A673 (cell line): ENCODE results near the gene ITGB1BP2. TPM values are rescaled to one million over a fixed set of nuclear protein-coding genes. Genes with fewer than 3 reads are reported as not detected.

Experiments
- BruUV-seq: library from RNA; stranded (reverse); fragments of 400-500 nt; replicated peaks from 2 replicates; lab custom pipeline; 2021; lab: Mats Ljungman, UMichigan
- CTCF ChIA-PET: fragments of 300-600 bp; sonication (Branson Sonifier 250); formaldehyde crosslinking; loops from one replicate; lab custom pipeline; 2022; ENCODE audit warnings: antibody characterized with exemption; lab: Charles Lee
- POLR2A ChIA-PET: fragments of 300-600 bp; sonication (Branson Sonifier 250); formaldehyde crosslinking; loops from one replicate; lab custom pipeline; 2022; ENCODE audit warnings: antibody characterized with exemption; ENCODE audit not compliant: low non-redundant PET; lab: Charles Lee
- DNase-seq: peaks from one replicate; pipeline ENCODE4 v3.0.0-alpha.2; 2015; ENCODE audit warnings: low spot score
- H3K27ac ChIP-seq: fragments of 200-600 bp; sonication (generic); 2 replicates; pipeline ENCODE4 v1.5.1; 2016; ENCODE audit warnings: mixed run types, low read depth, mild to moderate bottlenecking, mixed read lengths, antibody characterized with exemption, low read length; ENCODE audit not compliant: poor library complexity, severe bottlenecking
- H3K27me3 ChIP-seq: fragments of 200-600 bp; sonication (generic); replicated peaks from 2 replicates; pipeline ENCODE4 v1.6.1; 2017; ENCODE audit warnings: mixed run types, low read depth, mild to moderate bottlenecking, mixed read lengths, antibody characterized with exemption, low read length; ENCODE audit not compliant: insufficient read depth, poor library complexity
- H3K36me3 ChIP-seq: fragments of 200-600 bp; sonication (generic); 2 replicates; pipeline ENCODE4 v1.6.1; 2016; ENCODE audit warnings: mixed run types, mild to moderate bottlenecking, mixed read lengths, antibody characterized with exemption, low read length; ENCODE audit not compliant: insufficient read depth, poor library complexity, severe bottlenecking
- H3K4me1 ChIP-seq: fragments of 200-600 bp; sonication (generic); 2 replicates; pipeline ENCODE4 v1.6.1; 2017; ENCODE audit warnings: mixed run types, mild to moderate bottlenecking, mixed read lengths, antibody characterized with exemption, low read length; ENCODE audit not compliant: insufficient read depth, poor library complexity, severe bottlenecking
- H3K4me3 ChIP-seq: fragments of 200-600 bp; sonication (generic); 2 replicates; pipeline ENCODE4 v1.5.1; 2016; ENCODE audit warnings: low read depth, mixed run types, mild to moderate bottlenecking, mixed read lengths, low read length; ENCODE audit not compliant: poor library complexity, severe bottlenecking
- H3K9me3 ChIP-seq: fragments of 200-600 bp; sonication (generic); 2 replicates; pipeline ENCODE4 v1.6.1; 2016; ENCODE audit warnings: mixed run types, low read depth, mild to moderate bottlenecking, mixed read lengths, antibody characterized with exemption, low read length; ENCODE audit not compliant: poor library complexity, severe bottlenecking
- CTCF ChIP-seq: fragments of 300-800, 200-600 bp; sonication (generic); conservative IDR thresholded peaks from 2 replicates; pipeline ENCODE4 v1.5.1; 2017; ENCODE audit warnings: low read depth, mild to moderate bottlenecking, antibody characterized with exemption, low read length, moderate library complexity, mixed read lengths
- EZH2 ChIP-seq: fragments of 200-600 bp; sonication (generic); IDR thresholded peaks from 2 replicates; pipeline ENCODE4 v1.6.1; 2017; ENCODE audit warnings: borderline replicate concordance, low read depth, mild to moderate bottlenecking, mixed read lengths, antibody characterized with exemption, low read length; ENCODE audit not compliant: poor library complexity, severe bottlenecking
- intact Hi-C: fragments of 100-400 bp; cut with micrococcal nuclease; formaldehyde crosslinking; loops from one replicate; pipeline ENCODE4 v1.10.0; 2022; ENCODE audit not compliant: unreplicated experiment
- total RNA-seq: library from RNA; stranded (reverse); gene quantifications from 2 replicates; pipeline ENCODE4 v1.2.3, GENCODE V29; 2021

The ITGB1BP2 gene
- total RNA-seq, 1 experiment from 2014 or later = 6.6 TPM

GRCh38 chrX:71283403-71284143 is 18.0 kb upstream of the ITGB1BP2 start, which contains the start of gene NONO:
NONO (plus strand) TSS chrX:71283635; CDS start chrX:71290638, 7,003 bp downstream.
- H3K9me3 ChIP-seq = no peaks in the 10 kb centered on the region
- peaks cover 4% of the 10 kb centered on the region for H3K4me1 ChIP-seq
- peak within 1 kb of the TSS; percentile 98 for H3K27ac ChIP-seq
- intact Hi-C loops = loop anchor here (1.0 kb wide), 1 partner anchor 29 kb away; the partner anchor contains the start of gene ZMYM3
- TF ChIP-seq EZH2 (no peak), CTCF (0 out of 2 replicates have a peak, but pooled peaks have one; percentile 18)
- no TSS peak for BruUV-seq
- no peaks in the 10 kb centered on the region for H3K27me3 ChIP-seq
- CTCF ChIA-PET = interaction anchor here (0.9 to 1.2 kb wide), 2 partner anchors 29 to 82 kb away, joined by 4 to 6 read pairs; partner anchors contain the start of gene TAF1
- peak within 1 kb of the TSS; percentile 72 for H3K4me3 ChIP-seq
- DNase-seq = peak; percentile 98
- H3K36me3 ChIP-seq = peaks cover 20% of the 10 kb centered on the region
- POLR2A ChIA-PET = interaction anchor here (0.6 kb wide), 2 partner anchors 250 to 419 kb away, joined by 3 to 11 read pairs; no protein-coding TSS in a partner anchor

GRCh38 chrX:71285929-71286328 is 15.6 kb upstream of the ITGB1BP2 start:
- ChIA-PET POLR2A (no interaction called here), CTCF (no interaction called here)
- DNase-seq = no peak
- Histone ChIP-seq H3K4me1 (peaks cover 4% of the 10 kb centered on the region), H3K9me3 (no peaks in the 10 kb centered on the region), H3K27ac (no peak overlapping the region), H3K4me3 (peak overlapping the region; percentile 72), H3K36me3 (peaks cover 31% of the 10 kb centered on the region), H3K27me3 (no peaks in the 10 kb centered on the region)
- no peak for TF ChIP-seq EZH2
- BruUV-seq = no TSS peak
- intact Hi-C loops = no loop called here

- Histone ChIP-seq H3K4me3 (no peak overlapping the region), H3K9me3 (no peaks in the 10 kb centered on the region), H3K4me1 (no peaks in the 10 kb centered on the region), H3K36me3 (peaks cover 67% of the 10 kb centered on the region), H3K27me3 (no peaks in the 10 kb centered on the region), H3K27ac (no peak overlapping the region)
- no peak for TF ChIP-seq EZH2
- TF ChIP-seq CTCF = no peak
- BruUV-seq = no TSS peak
- intact Hi-C loops = no loop called here
- no peak for DNase-seq
- ChIA-PET CTCF (interaction anchor here (0.6 kb wide), 1 partner anchor 75 kb away, joined by 6 read pairs; the partner anchor contains the start of gene TAF1), POLR2A (no interaction called here)
Measured at GRCh38 chrX:71291381-71291780, 10.2 kb upstream of the ITGB1BP2 start.
